ENCODE data around the gene GNG7.
"Not testable (repeated sequence)": the region's sequence is repeated elsewhere in the genome, so short reads cannot be mapped to it uniquely, and the experiment has no call there.

The GNG7 gene

GRCh38 chr19:2519482-2519881 lies 183.0 kb downstream of the GNG7 start:
- no peak overlapping the region for H3K4me3 ChIP-seq (ENCODE audit: low read depth, low read length)
- no peak for TF ChIP-seq CTCF (IDR thresholded peaks at IDR 0.05; ENCODE audit: low read depth, low read length, missing control alignments)
- no peak for DNase-seq (ENCODE audit: low read depth)
- in situ Hi-C loops (cut with HindIII; ENCODE audit: low sequenced_read_pairs), result no loop called here

- DNase-seq (ENCODE audit: low read depth); in situ Hi-C loops (cut with HindIII; ENCODE audit: low sequenced_read_pairs); H3K4me3 ChIP-seq (ENCODE audit: low read depth, low read length): not testable (repeated sequence)
Observed at GRCh38 chr19:2518856-2519255, 183.6 kb downstream of the GNG7 start.

- TF ChIP-seq CTCF (IDR thresholded peaks at IDR 0.05; ENCODE audit: low read depth, low read length, missing control alignments), result no peak
- no peak overlapping the region for H3K4me3 ChIP-seq (ENCODE audit: low read depth, low read length)
- in situ Hi-C loops (cut with HindIII; ENCODE audit: low sequenced_read_pairs), result no loop called here
- DNase-seq (ENCODE audit: low read depth), result peak; percentile 76
Observed at GRCh38 chr19:2517881-2518601, 184.5 kb downstream of the GNG7 start.

GRCh38 chr19:2516727-2517126 lies 185.8 kb downstream of the GNG7 start:
- in situ Hi-C loops (cut with HindIII; ENCODE audit: low sequenced_read_pairs), result no loop called here
- no peak overlapping the region for H3K4me3 ChIP-seq (ENCODE audit: low read depth, low read length)
- no peak for DNase-seq (ENCODE audit: low read depth)
- TF ChIP-seq CTCF (IDR thresholded peaks at IDR 0.05; ENCODE audit: low read depth, low read length, missing control alignments), result no peak

GRCh38 chr19:2514981-2515518 lies 187.4 kb downstream of the GNG7 start:
- no peak for TF ChIP-seq CTCF (IDR thresholded peaks at IDR 0.05; ENCODE audit: low read depth, low read length, missing control alignments)
- in situ Hi-C loops (cut with HindIII; ENCODE audit: low sequenced_read_pairs), result no loop called here
- H3K4me3 ChIP-seq (ENCODE audit: low read depth, low read length), result no peak overlapping the region
- DNase-seq (ENCODE audit: low read depth), result no peak

GRCh38 chr19:2512523-2513431 lies 189.7 kb downstream of the GNG7 start:
- in situ Hi-C loops (cut with HindIII; ENCODE audit: low sequenced_read_pairs), result no loop called here

More at GRCh38 chr19:2512523-2513431, 189.7 kb downstream of the GNG7 start:
- no peak overlapping the region for H3K4me3 ChIP-seq (ENCODE audit: low read depth, low read length)
- DNase-seq (ENCODE audit: low read depth), result no peak
- no peak for TF ChIP-seq CTCF (IDR thresholded peaks at IDR 0.05; ENCODE audit: low read depth, low read length, missing control alignments)
